GM23248 (cell line): ENCODE measurements around the gene ACSS3. TPM values are rescaled to one million over a fixed set of nuclear protein-coding genes. Genes with fewer than 3 reads are reported as not detected.

ENCODE experiments used
- DNase-seq: peaks from one replicate; pipeline ENCODE4 v3.0.0-alpha.2; 2015
- H2AFZ ChIP-seq: fragments of 200-600 bp; sonication (generic); 2 replicates; pipeline ENCODE4 v1.6.1; 2016; ENCODE audit warnings: antibody characterized with exemption
- H3F3A ChIP-seq: fragments of 200-600 bp; sonication (generic); 2 replicates; pipeline ENCODE4 v1.6.1; 2016; ENCODE audit warnings: mild to moderate bottlenecking, antibody characterized with exemption, mixed run types; ENCODE audit not compliant: insufficient read depth
- H3K27ac ChIP-seq: fragments of 200-600 bp; sonication (generic); 2 replicates; pipeline ENCODE4 v1.5.1; 2016; ENCODE audit warnings: mild to moderate bottlenecking
- H3K27me3 ChIP-seq: fragments of 200-600 bp; sonication (generic); replicated peaks from 2 replicates; pipeline ENCODE4 v1.6.1; 2016; ENCODE audit warnings: mild to moderate bottlenecking; ENCODE audit not compliant: insufficient read depth
- H3K36me3 ChIP-seq: fragments of 200-600 bp; sonication (generic); 2 replicates; pipeline ENCODE4 v1.6.1; 2016; ENCODE audit warnings: low read depth, mild to moderate bottlenecking
- H3K4me1 ChIP-seq: fragments of 200-600 bp; sonication (generic); 2 replicates; pipeline ENCODE4 v1.6.1; 2016; ENCODE audit warnings: mild to moderate bottlenecking; ENCODE audit not compliant: insufficient read depth
- H3K4me2 ChIP-seq: fragments of 200-600 bp; sonication (generic); one replicate; pipeline ENCODE4 v1.6.1; 2016; ENCODE audit warnings: mild to moderate bottlenecking; ENCODE audit not compliant: unreplicated experiment
- H3K4me3 ChIP-seq: fragments of 200-600 bp; sonication (generic); 2 replicates; pipeline ENCODE4 v1.5.1; 2016; ENCODE audit warnings: mild to moderate bottlenecking
- H3K79me2 ChIP-seq: fragments of 200-600 bp; sonication (generic); 2 replicates; pipeline ENCODE4 v1.6.1; 2016; ENCODE audit warnings: mild to moderate bottlenecking; ENCODE audit not compliant: insufficient read depth
- H3K9ac ChIP-seq: fragments of 200-600 bp; sonication (generic); 2 replicates; pipeline ENCODE4 v1.6.1; 2016; ENCODE audit warnings: mild to moderate bottlenecking
- H3K9me2 ChIP-seq: fragments of 200-600 bp; sonication (generic); 2 replicates; pipeline ENCODE4 v1.6.1; 2016; ENCODE audit warnings: mixed run types, mild to moderate bottlenecking, moderate library complexity; ENCODE audit not compliant: insufficient read depth
- H3K9me3 ChIP-seq: fragments of 200-600 bp; sonication (generic); one replicate; pipeline ENCODE4 v1.6.1; 2017; ENCODE audit warnings: low read depth
- H4K20me1 ChIP-seq: fragments of 200-600 bp; sonication (generic); 2 replicates; pipeline ENCODE4 v1.6.0; 2016; ENCODE audit not compliant: insufficient read depth
- EZH2 ChIP-seq: fragments of 200-600 bp; sonication (generic); IDR thresholded peaks from 2 replicates; pipeline ENCODE4 v1.6.1; 2018; ENCODE audit warnings: antibody characterized with exemption, mild to moderate bottlenecking; ENCODE audit not compliant: insufficient read depth, poor library complexity, severe bottlenecking
- EZH2phosphoT487 ChIP-seq: fragments of 200-600 bp; sonication (generic); IDR thresholded peaks from 2 replicates; pipeline ENCODE4 v1.6.1; 2018; ENCODE audit warnings: antibody characterized with exemption, moderate library complexity, mild to moderate bottlenecking, low read depth; ENCODE audit not compliant: insufficient read depth
- WGBS, 2 experiments: methylation state at CpG; one replicate each; pipeline ENCODE4 v1.1.6; 2015 to 2017; ENCODE audit warnings: low lambda C conversion rate in 2 of 2, low coverage in 1 of 2; ENCODE audit errors: missing lambda C conversion rate in 2 of 2; 5-methylcytosine and 5-hydroxymethylcytosine counted together
- in situ Hi-C: fragments of 300-500 bp; cut with MboI; formaldehyde crosslinking; loops from 2 replicates; pipeline ENCODE4 v1.15.0; 2020
- polyA plus RNA-seq: library from polyadenylated mRNA; unstranded; fragments of >200 nt; fragmentation: Nextera tagmentation; extraction: Ambion mirVana; gene quantifications from 2 replicates; pipeline ENCODE4 v1.2.1, GENCODE V29; 2016
- total RNA-seq: library from RNA; depleted of rRNA; stranded (reverse); fragments of >200 nt; shearing (Covaris generic); gene quantifications from 2 replicates; pipeline ENCODE4 v1.2.3, GENCODE V29; 2014

Gene ACSS3
- total and polyA plus RNA-seq, 2 experiments from 2014 or later, result 1.5 to 1.9 TPM

- no peak overlapping the region for H3K4me3 ChIP-seq
- peaks cover 20% of the 10 kb centered on the region for H3K4me1 ChIP-seq
Observed at GRCh38 chr12:81212996-81213696, 135.3 kb downstream of the ACSS3 start.

GRCh38 chr12:81216739-81217138, 138.9 kb downstream of the ACSS3 start:
- Histone ChIP-seq H4K20me1 (no peaks in the 10 kb centered on the region), H3K9me3 (no peaks in the 10 kb centered on the region), H3F3A (peaks cover 7% of the 10 kb centered on the region; the same call in 1 of the 2 replicates), H3K4me2 (no peak overlapping the region), H3K9ac (no peak overlapping the region), H3K79me2 (no peaks in the 10 kb centered on the region), H3K9me2 (no peaks in the 10 kb centered on the region), H3K4me1 (peaks cover 7% of the 10 kb centered on the region), H3K27me3 (no peaks in the 10 kb centered on the region), H2AFZ (no peak overlapping the region), H3K36me3 (no peaks in the 10 kb centered on the region), H3K27ac (no peak overlapping the region), H3K4me3 (no peak overlapping the region)
- WGBS, 2 experiments, result 93 to 94% methylated on average over 3 of the region's 3 CpGs
- in situ Hi-C loops, result no loop called here
- DNase-seq, result no peak
- TF ChIP-seq EZH2phosphoT487 (no peak), EZH2 (no peak)

More at GRCh38 chr12:81212996-81213696, 135.3 kb downstream of the ACSS3 start:
- H3K4me2 ChIP-seq, result no peak overlapping the region
- H3K36me3 ChIP-seq, result no peaks in the 10 kb centered on the region
- H3K27ac ChIP-seq, result no peak overlapping the region
- no peaks in the 10 kb centered on the region for H3K27me3 ChIP-seq
- no peaks in the 10 kb centered on the region for H3K9me3 ChIP-seq
- no peaks in the 10 kb centered on the region for H4K20me1 ChIP-seq
- no peaks in the 10 kb centered on the region for H3K9me2 ChIP-seq
- no peaks in the 10 kb centered on the region; the same call in 1 of the 2 replicates for H3F3A ChIP-seq
- no peak overlapping the region for H2AFZ ChIP-seq
- DNase-seq, result no peak
- no peaks in the 10 kb centered on the region for H3K79me2 ChIP-seq
- no peak for TF ChIP-seq EZH2
- TF ChIP-seq EZH2phosphoT487, result no peak
- in situ Hi-C loops, result no loop called here
- 54 to 55% methylated on average over 4 of the region's 4 CpGs for WGBS, 2 experiments
- no peak overlapping the region for H3K9ac ChIP-seq

- in situ Hi-C loops, result no loop called here
- Histone ChIP-seq H3K9me2 (no peaks in the 10 kb centered on the region), H3K4me1 (peaks cover 28% of the 10 kb centered on the region), H4K20me1 (no peaks in the 10 kb centered on the region), H3K27ac (peak overlapping the region; percentile 66), H2AFZ (0 out of 2 replicates have a peak overlapping the region, but pooled peaks have one; percentile 1), H3K27me3 (no peaks in the 10 kb centered on the region), H3K4me3 (no peak overlapping the region), H3K79me2 (no peaks in the 10 kb centered on the region), H3F3A (peaks cover 30% of the 10 kb centered on the region), H3K9ac (no peak overlapping the region), H3K9me3 (no peaks in the 10 kb centered on the region), H3K36me3 (no peaks in the 10 kb centered on the region), H3K4me2 (peak overlapping the region; percentile 69)
- WGBS, 2 experiments, result 6% methylated on average over 1 of the region's 1 CpG
- peak; percentile 55 for DNase-seq
- no peak for TF ChIP-seq EZH2
Observed at GRCh38 chr12:81221681-81222080, 143.8 kb downstream of the ACSS3 start.

GRCh38 chr12:81222846-81223592, 145.1 kb downstream of the ACSS3 start:
- Histone ChIP-seq H3K27me3 (no peaks in the 10 kb centered on the region), H3K79me2 (no peaks in the 10 kb centered on the region), H3K9me3 (no peaks in the 10 kb centered on the region), H3K36me3 (no peaks in the 10 kb centered on the region), H3K4me3 (peak overlapping the region; percentile 44), H4K20me1 (no peaks in the 10 kb centered on the region), H3K4me2 (peak overlapping the region; percentile 69), H3K9ac (peak overlapping the region; percentile 29), H3F3A (peaks cover 30% of the 10 kb centered on the region), H3K9me2 (no peaks in the 10 kb centered on the region), H3K27ac (peak overlapping the region; percentile 66), H2AFZ (peak overlapping the region; percentile 28; the same call in 1 of the 2 replicates), H3K4me1 (peaks cover 28% of the 10 kb centered on the region)
- 4 to 5% methylated on average over 5 of the region's 5 CpGs for WGBS, 2 experiments
- DNase-seq, result peak; percentile 70
- no peak for TF ChIP-seq EZH2phosphoT487
- no peak for TF ChIP-seq EZH2
- in situ Hi-C loops, result no loop called here
